ENCODE results near the gene DTWD2.

DNA sequence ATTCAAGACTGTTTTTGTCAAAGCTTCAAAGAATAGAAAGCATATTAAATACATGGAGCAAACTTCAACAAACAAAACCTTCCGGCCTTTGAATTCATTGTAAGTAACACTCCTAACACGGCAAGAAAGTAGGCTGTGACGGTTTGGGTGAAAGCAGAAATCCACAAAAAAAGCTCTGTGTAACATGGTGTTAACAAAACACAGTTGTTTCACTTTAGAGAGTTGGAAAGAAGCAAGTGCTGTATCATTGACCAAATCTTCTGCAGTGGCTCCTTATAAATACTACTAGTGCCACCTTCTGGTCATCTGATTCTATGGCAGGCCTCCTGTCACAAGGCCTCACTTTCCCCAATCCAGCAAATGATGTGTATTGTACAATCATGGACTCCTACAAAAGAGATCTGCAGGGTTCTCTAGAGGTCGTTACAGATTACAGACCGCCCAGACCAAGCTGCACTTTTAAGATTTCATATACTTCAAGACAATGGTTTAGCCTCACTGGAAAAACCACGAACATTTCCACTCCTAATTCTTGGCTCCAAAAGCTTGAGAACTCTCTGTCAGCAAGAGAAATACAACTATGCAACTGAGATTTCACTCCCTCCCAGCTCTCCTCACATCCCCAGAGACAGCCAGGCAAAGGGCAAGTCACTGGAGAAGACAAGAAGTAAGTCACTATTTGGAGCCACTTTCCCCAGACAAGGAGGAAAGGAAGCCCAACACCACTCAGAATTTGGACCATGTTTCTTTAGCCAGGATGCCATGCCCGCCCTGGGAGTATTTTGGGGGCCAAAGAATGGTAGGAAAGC is 196.2 kb downstream of the DTWD2 start:
- peak; percentile 64 for TF ChIP-seq SMC3 (IDR thresholded peaks at IDR 0.05; ENCODE audit: low read depth, low read length)
- TF ChIP-seq, protein P1, sequence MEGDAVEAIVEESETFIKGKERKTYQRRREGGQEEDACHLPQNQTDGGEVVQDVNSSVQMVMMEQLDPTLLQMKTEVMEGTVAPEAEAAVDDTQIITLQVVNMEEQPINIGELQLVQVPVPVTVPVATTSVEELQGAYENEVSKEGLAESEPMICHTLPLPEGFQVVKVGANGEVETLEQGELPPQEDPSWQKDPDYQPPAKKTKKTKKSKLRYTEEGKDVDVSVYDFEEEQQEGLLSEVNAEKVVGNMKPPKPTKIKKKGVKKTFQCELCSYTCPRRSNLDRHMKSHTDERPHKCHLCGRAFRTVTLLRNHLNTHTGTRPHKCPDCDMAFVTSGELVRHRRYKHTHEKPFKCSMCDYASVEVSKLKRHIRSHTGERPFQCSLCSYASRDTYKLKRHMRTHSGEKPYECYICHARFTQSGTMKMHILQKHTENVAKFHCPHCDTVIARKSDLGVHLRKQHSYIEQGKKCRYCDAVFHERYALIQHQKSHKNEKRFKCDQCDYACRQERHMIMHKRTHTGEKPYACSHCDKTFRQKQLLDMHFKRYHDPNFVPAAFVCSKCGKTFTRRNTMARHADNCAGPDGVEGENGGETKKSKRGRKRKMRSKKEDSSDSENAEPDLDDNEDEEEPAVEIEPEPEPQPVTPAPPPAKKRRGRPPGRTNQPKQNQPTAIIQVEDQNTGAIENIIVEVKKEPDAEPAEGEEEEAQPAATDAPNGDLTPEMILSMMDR (IDR thresholded peaks at IDR 0.05): peak; percentile 83
- TF ChIP-seq RAD21 (IDR thresholded peaks at IDR 0.05; ENCODE audit: low read length): peak; percentile 87
- no peak for TF ChIP-seq ELF1 (IDR thresholded peaks at IDR 0.05)
- TF ChIP-seq TAF1 (IDR thresholded peaks at IDR 0.05; ENCODE audit: borderline replicate concordance, low read depth, low read length): no peak
- no peak for TF ChIP-seq SIN3A (IDR thresholded peaks at IDR 0.05; ENCODE audit: borderline replicate concordance, low read depth, low read length)
- TF ChIP-seq, protein P2, sequence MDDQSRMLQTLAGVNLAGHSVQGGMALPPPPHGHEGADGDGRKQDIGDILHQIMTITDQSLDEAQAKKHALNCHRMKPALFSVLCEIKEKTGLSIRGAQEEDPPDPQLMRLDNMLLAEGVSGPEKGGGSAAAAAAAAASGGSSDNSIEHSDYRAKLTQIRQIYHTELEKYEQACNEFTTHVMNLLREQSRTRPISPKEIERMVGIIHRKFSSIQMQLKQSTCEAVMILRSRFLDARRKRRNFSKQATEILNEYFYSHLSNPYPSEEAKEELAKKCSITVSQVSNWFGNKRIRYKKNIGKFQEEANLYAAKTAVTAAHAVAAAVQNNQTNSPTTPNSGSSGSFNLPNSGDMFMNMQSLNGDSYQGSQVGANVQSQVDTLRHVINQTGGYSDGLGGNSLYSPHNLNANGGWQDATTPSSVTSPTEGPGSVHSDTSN (IDR thresholded peaks at IDR 0.05): no peak
- no peak for TF ChIP-seq RCOR1 (IDR thresholded peaks at IDR 0.05; ENCODE audit: low read length)

Measured in SK-N-SH (cell line).